ENCODE data around the gene PARS2.
A peak's percentile ranks its signal among the peaks of the same experiment; 100 is the strongest.

Gene PARS2

DNA sequence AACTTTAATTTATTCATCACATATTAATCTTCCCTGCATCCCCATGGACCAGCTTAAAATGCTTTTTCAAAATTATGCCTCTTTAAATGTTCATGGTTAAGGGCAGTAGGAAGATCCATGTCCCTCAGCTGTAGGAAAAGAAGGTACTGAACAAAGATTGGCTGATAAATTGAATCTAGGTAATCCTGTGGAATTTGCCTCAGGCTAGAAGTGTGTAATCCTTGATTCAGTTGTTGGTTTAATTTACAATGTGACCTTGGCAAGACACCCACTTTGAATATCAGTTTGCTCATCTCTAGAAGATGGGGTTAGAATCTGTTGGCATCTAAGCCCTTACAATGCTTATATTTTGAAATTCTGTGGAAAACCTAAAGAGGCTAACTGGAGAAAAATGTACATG lies 42.6 kb downstream of the PARS2 start:
- DNase-seq: no peak

DNA sequence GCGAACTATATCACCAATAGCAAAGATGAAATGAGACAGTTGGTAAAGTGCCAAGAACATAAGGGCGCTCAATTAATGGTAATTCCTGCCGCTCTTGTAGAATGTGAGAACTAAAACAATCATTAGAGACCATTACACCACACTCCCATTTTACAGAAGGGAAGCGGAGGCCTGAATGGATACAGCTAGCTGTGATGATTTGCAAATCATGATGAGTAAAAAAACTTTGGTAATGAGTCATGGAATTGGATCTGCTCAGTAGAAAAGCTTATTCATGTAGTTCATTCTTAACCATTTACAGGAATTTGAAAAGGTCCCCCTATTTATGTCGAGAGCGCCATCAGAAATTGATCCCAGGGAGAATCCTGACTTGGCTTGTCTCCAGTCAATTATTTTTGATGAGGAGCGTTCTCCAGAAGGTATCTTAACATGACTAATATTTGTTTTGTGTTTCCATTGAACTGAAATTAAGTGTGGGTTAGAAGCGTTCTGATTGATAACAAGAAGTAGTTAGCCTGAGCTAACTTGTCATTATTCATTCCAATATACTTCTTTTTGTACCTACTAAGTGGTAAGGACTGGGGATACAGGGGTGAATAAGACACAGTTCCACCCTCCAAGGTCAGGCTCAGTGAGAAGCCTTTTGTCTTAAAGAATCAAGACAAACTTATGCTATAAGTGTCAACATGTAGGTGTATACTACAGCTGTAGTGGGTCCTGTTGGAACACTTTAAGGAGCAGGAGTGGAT lies 47.9 kb downstream of the PARS2 start:
- peak; percentile 36 for DNase-seq

DNA sequence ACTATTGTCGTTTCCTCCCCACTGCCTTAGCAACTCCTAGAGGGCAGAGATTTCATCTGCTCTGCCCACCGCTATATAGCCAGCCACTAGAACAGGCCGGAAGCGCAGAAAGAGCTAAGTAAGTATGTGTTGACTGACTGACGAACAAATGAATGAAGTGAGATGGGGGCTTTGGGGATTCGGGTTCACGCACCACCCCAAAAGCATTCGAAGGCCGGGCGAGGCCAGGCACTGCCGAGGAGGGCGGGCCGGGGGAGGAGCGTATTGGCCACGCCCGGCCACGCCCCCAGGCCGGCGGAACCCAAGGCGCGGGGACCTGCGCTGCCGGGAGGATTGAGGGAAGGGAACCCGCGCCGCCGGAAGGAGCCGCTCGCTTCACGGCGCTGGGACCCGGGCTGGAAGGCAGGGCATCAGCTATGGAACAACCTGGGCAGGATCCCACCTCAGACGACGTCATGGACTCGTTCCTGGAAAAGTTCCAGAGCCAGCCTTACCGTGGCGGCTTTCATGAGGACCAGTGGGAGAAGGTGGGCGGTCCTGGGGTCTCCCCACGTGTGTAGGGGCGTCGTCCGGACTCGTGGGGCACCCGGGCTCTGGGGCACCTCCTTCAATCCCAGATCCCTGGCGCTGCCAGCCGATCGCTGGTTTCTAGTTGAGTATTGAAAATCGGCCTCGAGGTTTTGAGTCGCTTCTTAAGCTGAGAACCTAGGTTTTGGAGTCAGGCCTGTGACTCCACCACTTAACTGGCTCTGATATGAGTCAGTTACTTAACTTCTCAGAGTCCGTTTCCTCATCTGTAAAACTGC lies 48.6 kb downstream of the PARS2 start, which contains the start of gene TTC4:
TTC4 (plus strand) TSS at position 369 of the 806 bp plus-strand sequence; CDS start at position 417, 48 bp downstream.
- DNase-seq: peak; percentile 88

DNA sequence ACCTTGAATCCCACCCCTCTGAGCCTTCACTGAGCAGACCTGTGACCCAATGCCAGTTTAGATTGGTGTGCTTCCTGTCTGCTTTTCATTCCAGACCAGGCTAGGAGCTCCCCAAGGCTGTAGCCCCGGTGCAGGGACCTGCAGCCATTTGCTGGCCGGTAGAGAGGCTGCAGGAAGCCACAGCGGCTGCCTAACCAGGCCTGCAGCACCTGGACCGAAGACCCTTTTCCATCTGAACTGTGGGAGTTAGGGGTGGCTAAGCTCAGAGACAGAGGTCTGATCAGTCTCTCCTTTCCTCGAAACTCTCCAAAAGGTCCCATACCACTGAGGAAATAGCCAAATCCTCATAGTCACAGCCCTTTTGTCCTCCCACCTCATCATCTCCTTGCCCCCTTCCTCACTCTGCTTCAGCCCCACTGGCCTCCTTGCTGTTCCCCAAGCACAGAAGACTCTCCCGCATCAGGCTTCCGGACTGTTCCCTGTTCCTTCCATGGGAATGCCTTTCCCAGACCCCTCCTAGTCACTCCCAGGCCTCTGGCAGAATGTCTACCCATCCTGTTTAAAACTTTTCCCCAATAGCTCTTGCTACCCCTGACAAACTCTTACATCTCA lies 49.3 kb downstream of the PARS2 start:
- DNase-seq: no peak

DNA sequence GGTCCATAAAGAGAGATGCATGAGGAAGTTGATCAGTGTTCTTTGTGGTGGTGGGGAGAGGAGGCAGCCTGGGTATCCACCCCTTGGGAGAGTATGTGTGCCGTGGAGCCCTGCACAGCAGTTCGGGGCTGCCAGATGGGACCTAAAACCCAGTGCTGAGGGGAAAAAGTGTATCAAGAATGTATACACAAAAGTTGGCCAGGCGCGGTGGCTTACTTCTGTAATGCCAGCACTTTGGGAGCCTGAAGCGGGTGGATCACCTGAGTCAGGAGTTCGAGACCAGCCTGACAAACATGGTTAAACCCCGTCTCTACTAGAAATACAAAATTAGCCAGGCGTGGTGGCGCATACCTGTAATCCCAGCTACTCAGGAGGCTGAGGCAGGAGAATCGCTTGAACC lies 52.8 kb downstream of the PARS2 start:
- no peak for DNase-seq

DNA sequence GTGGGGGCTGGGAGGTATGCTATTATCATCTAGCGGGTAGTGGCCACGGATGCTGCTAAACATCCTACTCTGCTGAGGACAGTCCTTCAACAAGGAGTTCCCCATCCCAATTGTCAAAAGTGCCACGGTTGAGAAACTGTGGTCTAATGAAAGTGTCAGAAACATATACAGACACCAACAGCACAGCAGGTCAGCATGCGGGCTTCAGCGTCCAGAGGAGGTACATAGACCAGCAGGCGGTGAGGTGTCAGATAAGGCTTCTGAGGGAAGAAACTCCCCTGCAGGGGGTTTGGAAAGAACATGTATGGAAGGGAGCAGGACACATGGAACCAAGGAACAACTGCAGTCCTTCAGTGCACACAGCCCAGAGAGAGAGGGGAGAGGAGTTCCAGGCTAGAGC lies 53.5 kb downstream of the PARS2 start:
- no peak for DNase-seq

DNA sequence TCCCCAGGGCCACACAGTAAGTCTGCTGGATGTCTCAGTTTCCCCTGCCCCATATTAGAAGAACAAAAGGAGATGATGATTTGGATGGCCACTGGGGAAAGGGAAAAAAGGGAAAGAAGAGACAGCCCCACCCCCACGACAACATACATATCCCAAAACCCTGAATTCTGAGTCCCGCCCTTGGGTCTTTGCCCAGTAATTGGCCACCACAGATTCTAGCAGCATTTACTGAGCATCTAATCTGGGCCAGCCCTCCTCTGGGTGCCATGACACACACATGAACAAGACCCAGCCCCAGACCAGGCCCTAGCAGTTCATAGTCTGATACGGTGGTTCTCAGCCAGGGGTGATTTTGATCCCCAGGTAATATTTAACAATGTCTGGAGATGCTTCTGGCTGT lies 53.9 kb downstream of the PARS2 start:
- DNase-seq: no peak

DNA sequence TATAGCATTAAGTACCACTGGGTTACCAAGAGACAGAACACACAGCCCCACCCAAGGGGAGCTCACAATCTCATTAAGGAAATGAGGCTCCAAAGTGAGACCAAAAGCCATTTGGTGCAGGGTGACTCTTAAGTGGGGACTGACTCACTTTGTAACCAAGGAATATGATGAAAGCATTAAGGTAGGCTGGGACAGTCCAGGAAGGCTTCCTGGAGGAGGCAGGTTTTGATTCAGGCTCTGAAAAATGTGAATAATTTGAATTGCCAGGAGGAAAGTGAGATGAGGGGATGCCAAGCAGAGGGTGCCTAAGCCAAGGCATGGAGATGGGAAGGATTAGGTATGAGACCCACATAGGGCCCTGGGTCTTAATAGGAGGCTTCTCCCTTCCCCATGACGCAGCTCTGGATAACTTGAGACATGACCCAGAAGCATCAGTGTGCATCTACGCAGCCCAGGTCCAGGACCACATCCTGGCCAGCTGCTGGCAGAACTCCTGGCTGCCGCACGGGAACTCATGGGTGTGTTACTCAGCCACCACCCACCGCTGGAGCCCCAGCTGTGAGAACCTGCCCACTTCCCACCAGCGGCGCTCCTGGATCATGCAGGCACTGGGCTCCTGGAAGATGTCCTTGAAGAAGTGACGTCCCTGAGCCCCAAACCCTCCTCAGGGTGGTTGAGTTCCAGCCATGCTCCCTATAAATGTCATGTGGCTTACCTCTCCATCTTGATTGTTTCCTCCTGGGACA lies 54.6 kb downstream of the PARS2 start:
- no peak for DNase-seq

DNA sequence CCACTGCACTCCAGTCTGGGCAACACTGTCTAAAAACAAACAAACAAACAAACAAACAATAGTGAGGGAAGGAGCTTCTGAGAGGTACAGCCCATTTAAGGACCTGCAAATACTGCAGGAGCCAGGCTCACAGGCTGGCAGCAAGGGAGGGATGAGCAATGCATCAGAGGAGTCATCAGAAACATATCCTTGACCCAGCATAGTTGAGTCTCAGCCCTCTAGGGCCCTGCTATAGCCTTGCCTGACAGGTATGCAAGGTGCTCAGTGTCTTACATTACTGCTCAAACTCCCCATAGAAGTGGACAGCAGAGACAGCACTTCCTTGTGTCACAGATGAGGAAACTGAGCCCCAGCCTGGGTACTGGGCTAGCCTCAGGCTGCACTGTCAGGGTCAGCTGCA lies 55.9 kb downstream of the PARS2 start:
- DNase-seq: no peak

All from stimulated activated CD4-positive, alpha-beta T cell treated with anti-CD3 and anti-CD28 coated beads, Interleukin-15, amount 100 ng/mL, for 24 hours (primary cell).